HG03565 (cell line): ENCODE measurements around the gene RHBG.

ENCODE experiments used
- ATAC-seq: cut with Tn5 transposase; IDR thresholded peaks from one replicate; pipeline ENCODE4 v1.9.1; 2021; ENCODE audit warnings: mild to moderate bottlenecking, moderate library complexity; ENCODE audit not compliant: unreplicated experiment

Gene RHBG

DNA sequence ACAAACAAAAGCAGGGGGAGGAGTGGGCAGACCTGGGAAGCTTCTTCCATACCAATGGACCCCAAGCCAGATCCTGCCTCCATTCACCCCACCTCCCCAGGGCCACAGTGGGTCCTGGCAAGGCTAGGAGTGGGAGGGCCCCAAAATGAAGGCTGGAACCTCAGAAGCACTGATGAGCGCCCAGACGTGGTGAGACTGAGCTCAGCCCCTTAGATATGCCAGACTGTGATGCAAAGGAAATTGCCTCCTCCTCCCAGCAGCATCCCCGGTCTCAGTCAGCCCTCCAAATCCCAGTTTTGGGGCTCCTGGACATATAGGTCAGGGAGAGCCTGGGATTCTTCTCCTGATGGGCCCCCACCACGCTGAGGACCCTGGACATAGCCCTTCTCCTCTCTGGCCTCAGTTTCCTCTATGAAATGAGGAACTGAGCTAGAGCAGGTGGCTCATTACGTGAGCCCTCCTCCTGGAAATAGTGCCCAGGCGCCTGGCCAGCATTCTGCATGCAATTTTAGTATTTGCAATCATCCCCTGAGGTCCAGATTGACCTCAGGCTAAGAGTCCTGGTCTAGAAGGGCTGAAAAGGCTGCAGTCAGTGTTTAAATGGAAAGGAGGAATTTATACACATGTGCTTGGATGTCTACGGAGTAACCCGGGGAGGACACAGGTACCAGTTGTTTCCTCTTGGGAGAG is 33.5 kb downstream of the RHBG start:
- ATAC-seq = no peak

DNA sequence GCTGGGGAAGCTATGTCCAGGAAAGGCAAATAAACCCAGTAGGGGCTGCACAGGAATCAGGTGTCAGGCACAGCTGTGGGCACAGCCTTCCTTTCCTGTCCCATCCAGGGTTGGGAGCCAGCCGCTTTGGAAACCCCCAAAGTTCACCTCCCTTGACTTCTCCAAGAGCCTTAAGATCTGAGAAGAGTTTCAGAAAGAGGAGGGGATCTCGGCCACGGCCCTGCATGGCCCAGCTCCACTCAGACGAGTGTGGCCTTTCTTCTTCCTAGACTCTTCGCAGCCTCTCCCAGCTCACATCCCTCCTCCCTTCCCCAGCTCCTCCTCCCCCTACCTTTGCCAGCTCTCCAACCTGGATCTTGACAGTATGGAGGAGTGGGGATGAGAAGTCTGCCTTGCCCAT is 36.7 kb downstream of the RHBG start:
- ATAC-seq = no peak

DNA sequence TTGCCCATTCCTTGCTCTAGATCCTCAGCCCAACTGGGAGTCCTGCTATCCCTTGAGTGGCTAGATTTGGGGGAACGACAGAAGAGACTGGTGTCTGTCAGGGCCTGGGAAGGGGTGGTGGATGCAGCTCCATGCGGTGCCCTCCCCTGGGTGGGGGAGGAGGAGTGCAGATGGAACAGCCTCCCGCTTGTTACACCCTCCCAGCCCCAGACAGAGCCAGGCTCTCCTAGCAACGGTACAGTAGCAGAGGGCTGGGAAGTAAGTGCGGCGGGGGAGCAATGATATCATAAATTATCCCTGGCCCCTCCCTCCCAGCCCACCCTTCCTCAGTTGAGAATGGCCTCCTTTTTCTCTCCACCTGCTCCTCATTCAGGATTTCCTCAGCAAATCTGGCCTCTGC is 37.2 kb downstream of the RHBG start:
- ATAC-seq = no peak

DNA sequence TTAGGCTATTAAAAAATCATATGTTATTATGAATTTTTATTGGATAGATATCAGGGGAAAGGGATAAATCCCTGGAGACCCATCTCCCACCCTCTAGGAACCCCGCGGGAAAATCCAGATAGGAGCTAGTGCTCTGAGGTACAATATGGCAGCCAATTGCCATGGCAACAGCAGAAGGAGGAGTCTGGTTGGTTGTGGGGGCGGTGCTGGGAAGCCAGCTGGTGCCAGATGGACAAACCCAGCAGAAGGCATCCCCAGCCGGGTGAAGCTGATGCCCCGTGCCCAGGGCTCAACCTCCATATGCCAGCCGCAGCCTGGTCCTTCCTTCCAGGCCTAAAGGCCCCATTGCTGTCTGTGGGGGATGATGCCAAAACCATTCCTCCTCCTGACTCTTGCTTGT is 38.3 kb downstream of the RHBG start:
- no peak for ATAC-seq

DNA sequence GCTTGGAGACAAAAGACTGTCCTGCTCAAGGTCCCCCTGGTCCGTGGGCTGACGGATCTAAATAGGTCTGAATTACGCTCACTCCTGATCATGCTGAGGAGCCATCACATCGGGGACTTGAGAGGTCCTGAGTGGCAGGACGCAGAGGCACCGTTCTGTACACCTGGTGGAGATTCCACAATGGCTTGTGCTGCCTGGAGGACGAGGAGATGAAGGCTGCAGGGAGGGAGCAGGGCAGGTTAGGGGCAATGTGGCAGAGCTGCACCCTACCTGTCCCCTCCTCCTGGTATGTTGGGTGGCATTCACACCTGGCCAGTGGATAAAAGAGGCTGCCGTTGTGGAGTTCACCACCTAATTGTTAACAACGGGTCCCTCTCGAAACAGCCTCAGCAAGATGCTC is 38.7 kb downstream of the RHBG start:
- no peak for ATAC-seq

DNA sequence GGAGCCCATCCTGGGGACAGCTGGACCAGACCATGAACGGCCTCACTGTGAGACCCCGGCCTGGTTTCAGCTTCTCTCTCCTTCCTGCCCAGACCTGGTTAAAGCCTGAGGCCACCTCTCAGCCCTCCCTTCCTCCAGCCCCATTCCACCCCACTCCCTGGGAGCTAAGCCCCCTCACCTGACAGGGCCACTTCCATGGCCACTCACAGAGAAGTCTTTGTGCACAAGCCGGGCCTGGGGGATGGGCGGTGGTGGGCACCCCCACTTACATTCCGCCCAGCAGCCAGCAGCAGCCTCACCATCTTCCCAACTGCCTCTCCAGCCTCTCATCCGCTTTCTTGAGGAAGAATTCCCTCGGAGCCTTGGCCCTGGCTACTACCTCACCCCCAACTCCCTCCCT is 40.4 kb downstream of the RHBG start:
- no peak for ATAC-seq

DNA sequence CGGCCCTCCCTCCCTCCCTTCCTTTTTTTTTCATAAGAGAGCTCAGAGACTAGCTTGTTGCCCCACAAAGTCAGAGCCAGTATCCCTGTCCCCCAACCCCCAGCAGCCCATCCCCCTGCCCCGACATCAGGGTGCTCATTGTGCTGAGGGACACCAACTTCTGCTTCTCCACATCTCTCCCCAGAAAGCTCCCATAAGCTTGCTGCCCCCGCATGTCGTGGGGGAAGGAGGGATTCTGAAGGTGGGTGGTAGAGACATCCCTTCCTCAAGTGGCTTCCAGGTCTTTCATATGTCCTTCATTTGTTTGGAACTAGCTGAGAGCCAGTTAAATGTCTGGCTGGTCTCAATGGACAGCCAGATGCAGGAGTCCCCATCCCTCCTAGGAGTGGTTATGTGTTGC is 41.2 kb downstream of the RHBG start:
- no peak for ATAC-seq

DNA sequence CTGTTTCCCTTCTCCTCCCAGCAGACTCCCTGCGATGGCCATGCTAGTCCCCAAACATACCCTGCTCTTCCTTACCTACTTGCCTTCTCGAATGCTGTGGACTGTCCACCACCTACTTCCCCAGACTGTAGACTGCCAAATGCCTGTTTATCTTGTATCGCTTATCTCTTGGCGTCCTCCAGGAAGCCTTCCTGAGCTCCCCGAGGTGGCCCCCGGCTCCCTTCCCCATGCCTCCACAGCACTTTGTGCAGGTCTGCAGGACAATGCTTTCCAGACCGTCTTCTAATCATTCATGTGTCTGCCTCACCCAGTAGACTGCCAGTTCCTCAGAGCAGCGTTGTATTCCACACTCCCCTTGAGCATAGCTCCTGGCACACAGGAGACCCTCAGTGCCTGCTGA is 41.7 kb downstream of the RHBG start:
- ATAC-seq = no peak

DNA sequence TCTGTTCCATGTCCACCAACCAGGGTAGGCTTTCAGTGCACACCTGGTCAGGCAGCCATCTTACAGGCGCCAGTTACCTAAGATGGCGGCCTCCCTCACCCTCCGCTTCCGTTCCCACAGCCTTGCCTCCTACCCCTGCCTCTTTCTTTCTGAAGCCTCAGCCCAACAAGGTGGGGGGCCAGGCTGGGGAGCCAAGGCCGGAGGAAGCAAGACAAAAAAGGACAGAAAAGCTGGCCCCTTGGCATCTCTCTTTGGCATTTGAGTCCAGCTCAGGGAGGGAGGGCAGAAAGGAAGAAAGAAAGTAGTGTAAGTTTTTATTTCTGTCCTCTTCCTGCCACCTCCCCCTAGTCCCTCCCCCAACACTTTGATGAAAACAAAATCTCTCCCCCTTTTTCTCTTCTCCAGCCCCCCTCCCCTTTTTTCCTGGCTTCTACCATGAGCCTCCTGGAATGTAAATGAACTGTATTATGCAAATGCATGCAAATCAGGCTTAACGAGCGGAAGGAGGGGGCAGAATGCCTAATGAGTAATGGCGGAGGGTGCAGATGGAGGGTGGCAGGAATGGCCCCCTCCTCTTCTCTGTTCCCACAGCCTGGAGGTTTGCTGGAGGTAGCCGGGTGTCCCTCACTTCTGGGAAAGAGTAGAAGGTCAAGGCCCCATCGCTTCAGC is 43.8 kb downstream of the RHBG start:
- no peak for ATAC-seq

DNA sequence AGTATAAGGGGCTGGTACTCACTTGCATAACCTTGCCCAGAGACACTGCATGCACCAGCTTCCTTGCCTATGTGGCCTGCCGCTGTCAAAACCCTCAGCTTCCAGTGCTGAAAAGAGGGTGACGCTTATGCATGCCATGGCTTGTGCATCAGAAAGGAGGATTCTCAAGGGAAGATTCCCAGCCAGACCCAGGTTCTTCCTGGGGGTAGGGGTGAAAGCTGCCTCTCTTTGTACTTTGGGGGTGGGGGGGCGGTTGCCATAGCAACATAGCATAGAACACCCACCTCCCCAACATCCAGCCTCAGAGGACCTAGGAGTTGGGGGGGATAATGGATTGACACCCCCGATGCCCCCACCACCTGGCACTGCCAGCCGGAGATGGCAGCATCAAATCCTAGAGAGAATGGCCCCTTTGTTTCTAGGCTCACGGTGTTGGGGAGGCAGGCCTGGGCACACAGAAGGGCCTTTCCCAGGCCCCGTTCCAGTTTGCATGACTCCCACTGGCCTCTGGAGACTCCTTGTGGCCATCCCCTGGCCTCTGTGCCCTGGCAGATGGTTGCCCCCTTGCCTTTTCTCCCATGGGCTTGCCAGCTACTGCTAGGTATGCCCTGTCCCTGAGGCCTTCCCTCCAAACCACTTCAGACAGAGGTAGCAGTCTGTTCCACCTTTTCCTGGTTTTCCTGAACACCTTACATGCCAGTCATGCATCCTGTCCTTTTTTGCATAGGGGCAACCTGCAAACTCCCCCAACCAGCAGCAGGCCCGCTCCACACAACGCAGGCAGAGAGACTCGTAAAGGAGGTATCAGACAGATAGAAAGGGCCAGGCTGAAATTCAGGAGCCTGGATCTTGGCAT is 44.6 kb downstream of the RHBG start:
- ATAC-seq = no peak

DNA sequence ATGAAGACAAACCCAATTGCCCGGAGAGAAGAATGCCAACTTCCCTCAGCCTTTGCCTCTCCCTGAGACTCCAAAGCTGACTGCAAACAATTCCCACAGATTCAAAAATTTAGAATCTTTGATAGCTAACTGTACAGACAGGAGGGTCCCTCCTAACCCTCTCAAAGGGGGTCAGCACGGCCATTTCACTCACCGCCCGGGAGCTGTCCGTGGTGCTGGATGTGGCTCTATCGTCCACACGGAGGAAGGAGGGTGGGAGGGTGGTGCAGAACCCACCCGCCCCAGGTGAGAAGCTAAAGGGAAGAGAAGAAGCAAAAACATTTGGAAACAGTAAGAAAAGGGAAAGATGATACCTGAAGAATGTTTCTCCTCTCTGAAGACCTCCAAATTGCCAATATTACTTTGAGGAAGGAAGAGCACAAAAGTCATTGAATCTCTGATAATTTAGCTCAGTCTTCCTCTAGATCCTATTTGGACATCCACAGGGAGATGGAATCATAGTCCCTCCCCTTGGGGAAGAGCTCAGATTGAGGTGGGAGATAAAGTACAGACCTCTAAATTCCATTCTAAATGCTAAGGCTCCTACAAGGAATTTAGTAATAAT is 45.6 kb downstream of the RHBG start:
- no peak for ATAC-seq

DNA sequence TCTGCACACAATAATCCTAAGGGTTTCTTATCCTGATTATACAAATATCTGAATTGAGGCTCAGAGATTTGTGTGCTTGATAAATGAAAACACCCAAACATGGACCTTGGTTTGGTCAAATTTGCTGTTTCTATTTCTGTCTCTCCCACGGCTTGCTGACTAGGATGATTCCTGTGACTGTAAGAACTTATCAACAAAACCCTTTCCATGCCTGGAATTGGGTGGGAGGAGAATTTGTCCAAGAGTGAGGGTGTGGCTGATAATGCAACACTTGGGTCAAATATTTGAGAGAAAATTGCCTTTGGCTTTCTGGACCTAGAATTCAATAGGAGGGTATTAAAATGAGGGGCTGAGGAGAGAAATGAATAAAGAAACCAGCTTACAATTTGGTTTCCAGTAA is 48.0 kb downstream of the RHBG start:
- ATAC-seq = no peak

DNA sequence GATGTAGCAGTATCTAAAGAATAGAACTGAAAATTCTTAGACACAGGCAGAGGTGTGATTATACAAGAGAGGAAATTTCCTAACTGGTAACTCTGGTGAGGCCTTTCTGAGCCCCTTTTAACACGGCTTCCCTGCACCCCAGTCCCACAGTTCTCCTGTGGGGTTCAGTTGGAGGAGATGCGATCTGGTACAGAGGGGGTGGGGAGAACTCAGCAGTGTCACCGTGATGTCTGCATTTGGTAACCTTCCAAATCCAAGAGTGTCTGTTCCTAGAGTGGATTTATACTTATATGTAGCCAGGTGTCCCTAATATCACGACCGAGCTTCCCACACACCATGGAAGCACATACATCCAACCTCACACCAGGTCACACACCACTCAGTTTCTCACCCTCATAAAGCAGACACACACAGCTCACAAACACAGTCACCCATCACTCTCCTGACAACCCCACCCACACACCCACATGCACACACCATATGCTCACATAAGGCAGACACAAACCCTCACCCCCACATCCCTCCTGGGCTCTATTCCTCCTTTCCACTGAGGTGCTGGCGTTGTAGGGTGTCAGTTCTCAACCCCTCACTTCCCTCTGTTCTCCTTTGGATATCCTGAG is 48.5 kb downstream of the RHBG start:
- ATAC-seq = no peak

DNA sequence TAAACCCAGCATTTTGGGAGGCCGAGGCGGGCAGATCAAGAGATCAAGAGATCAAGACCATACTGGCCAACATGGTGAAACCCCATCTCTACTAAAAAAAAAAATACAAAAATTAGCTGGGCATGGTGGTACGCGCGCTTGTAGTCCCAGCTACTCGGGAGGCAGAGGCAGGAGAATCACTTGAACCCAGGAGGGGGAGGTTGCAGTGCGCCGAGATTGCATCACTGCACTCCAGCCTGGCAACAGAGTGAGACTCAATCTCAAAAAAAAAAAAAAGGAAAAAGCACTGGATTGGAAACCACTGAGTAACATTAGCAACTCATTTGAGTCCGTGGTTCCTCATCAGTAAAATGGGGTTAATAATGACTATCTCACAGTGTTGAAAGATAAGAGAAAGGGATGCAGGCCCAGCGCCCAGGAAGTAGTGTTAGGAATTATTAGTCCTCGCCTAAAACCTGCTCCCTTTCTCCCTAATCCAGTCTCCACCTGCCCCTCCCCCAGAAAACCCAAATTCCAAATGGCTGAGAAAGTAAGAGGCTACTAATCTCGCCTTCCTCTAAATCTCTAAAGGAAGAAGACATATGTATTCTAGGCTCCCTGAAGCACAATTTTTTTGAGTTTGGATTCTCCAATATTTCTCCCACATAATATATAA is 49.5 kb downstream of the RHBG start:
- no peak for ATAC-seq

DNA sequence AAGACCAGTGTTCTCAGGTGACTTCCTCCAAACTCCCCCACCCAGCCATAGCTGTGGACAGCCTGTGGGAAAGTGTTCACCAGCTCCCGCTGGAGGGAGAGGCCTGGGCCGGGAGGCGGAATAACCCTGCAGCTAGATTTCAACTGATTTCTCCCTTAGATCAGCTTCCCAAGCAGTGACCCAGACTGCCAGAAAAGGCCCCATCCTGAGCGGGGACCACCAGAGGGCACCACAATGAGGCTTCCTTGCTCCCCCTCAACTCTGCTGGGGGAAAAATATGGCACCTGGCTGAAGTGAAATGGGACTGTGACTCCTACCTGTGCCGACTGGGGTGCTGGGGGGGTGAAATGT is 50.8 kb downstream of the RHBG start:
- ATAC-seq = no peak

DNA sequence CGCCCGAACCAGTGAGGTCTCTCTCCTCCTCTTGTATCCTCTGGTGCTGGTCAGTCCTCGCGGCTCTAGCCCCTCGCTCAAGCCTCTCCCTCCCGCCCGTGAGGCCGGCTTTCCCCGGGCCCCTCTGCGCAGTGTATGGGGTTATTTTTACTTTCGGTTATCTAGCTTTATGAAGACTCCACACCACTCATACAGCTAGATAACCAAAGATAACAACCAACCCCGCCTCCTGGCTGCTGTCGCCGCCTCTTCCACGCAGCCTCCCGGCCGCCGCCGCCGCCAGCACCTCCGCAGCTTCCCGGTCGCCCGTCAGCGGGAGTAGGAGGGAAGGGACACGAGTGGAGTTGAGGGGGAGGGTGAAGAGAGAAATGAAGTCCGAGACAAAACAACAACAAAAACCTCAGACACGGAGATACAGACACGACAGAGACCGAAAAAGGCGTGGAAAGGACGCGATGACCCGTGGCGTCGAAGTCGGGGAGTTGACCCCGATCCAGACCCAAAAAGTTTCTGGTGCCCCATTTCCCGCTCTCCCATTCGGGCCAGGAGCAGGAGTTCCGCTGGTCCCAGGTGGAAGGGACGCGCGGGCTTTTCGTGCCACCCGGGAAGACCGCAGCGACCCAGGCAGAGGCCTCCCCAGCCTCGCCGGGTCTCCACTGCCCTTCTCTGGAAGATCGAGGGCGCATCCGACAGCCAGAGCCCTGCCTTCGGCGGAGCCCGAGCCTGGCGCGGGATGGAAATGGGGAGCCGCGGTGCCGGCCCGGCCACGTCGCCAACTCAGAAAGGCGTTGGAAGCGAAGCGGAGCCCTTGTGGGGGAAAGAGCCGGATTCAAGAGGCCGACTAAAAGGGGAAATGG is 51.4 kb downstream of the RHBG start:
- ATAC-seq = no peak

DNA sequence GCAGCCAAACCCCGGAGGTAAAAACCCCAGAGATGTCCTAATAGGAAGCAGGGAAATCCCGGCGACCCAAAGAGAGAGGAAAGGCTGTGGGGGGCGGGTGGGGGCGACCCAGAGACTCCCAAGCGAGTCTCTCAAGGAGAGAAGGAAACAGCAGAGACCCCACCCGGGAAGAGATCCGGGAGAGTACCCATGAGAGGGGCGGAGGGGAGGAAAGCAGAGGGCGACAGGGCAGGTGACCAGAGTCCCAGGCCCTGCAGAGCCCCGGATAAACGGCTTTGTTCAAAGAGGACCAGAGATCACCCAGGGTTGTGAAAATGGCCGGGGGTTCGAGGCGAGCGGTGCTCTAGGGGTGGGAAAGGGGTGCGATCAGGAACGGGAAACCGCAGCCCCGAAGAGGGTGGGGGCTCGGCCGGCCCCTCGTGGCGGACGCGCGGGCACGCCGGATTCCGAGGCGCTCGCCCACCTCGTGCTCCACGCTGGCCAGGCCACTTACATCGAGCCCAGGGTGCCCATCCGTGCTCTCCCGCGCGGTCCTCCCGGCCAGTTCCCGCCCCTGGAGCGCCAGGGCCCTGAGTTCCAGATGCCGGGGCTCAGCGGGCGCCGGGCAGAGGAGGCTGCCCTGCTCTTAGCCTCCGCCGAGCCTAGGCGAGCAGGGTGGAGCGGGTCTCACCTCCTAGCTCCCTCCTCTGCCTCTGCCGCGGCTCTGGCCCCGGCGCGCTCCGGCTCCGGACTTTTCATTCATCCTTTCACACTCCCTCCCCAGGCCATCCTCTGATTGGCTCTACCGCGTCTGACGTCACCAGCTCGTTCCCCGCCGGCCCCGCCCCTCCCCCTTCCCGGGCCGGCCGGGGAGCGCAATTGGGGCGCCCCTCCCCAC is 52.3 kb downstream of the RHBG start:
- ATAC-seq = peak; percentile 54

DNA sequence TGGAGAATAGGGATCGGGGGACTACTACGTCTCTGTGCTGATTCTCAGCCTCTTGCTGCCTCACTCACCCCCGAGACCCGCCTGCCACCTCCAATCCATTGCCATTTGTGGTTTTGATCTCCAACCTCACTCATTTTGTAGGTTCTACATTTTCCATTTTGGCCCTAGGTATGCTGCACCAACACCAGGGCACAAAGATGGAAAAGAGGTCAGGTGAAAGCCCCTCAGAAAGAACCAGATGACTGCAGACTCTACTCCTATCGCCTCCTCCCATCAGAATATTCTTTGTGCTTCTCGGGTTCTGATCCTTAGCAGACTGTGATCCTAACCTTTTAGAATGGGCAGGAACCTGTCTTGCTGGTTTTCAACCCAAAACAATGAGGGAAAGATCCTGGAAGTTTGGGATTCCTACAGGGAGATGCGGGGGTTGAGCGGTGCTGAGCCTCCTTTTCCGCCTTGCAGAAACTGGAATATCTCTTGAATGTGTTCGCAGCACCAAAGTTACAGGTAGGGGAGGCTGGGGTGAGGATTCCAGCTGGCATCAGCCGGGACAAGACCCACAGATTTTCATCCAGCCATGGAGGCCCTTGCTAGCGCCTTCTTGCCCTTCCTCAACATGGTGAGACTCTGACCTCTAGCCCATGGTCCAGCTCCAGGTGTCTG is 53.1 kb downstream of the RHBG start:
- ATAC-seq = no peak
